HG03175 (cell line): ENCODE measurements around the gene TTLL10.
"Not testable (repeated sequence)": the region's sequence is repeated elsewhere in the genome, so short reads cannot be mapped to it uniquely, and the experiment has no call there.

Experiments used
- ATAC-seq: cut with Tn5 transposase; IDR thresholded peaks from one replicate; pipeline ENCODE4 v1.9.1; 2021; ENCODE audit warnings: mild to moderate bottlenecking, moderate library complexity; ENCODE audit not compliant: unreplicated experiment

Gene TTLL10

DNA sequence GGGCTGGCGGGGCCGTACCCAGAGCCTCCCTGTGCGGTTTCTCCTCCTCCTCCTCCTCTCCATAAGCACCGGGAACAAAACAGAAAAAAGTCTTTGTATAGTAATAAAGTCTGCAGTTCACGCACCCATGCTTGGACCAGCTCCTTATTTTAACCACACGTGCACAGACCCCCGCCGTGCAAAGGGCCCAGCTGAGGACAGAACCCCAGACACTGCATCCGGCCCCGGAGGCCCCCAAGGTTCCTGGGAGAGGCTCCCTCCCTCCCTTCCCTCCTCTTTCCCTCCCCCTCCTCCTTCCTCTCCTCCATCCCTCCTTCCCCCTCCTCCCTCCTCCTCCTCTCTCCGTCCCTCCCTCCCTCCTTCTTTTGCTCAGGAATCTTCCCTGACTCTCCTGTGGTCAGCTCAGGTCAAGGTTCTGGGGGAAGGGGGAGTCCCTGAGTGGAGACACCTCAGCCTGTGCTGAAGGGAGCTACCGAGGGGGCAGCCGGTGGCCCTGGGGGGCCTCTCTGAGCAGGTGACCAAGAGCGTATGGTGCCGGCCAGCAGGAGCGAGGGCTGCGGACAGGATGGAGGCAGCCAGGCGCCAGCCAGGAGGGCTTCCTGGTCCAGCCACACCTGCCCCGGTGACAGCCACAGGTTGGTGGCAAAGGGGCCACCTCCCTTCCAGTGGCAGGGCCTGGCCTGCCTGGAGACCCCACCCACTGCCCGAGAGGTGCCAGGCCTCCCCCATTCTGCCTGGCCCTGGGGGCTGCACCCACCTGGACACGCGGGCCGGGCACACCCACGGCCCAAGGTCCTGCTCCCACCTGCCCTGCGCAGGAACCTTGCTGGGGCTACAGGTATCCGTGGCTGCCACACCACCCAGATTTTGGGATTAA is 3.2 kb upstream of the TTLL10 start:
- ATAC-seq: no peak

- no peak for ATAC-seq
These were observed 2.5 kb upstream of the TTLL10 start for GRCh38 chr1:1171161-1171545.

GRCh38 chr1:1171546-1172340 is 1.9 kb upstream of the TTLL10 start:
- no peak for ATAC-seq

DNA sequence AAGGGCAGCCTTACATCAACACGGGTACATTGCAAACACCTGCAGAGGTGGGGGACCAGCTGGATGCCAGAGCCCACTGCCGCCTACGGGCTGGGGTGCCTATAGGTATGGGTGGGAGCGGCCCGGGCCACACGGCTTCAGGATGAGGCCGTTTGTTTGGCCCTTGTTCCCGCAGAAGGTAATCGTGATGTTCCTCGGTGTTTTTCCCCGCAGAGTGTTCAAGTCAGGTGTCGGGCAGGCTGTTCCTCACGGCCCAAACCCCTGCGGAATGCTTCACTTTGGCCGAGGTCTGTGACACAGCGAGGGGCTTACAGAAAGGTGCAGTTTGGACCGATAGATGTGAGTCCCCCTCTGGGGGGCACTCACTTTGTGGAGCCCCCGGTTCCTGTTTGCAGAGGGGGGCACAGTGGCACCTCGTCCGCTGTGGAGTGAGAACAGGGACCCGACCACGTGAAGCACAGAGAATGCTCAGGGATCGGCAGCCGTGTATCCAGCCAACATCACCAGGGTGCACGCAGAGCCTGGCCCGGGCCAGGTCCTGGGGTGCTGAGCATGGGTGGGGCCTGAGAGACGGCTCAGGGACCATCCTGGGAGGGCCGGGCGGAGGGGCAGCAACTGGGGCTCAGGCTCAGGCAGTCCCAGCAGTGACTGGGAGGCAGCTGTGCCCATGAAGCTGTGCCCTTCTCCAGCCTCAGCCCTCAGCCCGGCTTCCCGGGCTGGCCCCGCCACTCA is 453 bp upstream of the TTLL10 start:
- ATAC-seq: no peak

GRCh38 chr1:1175221-1176062 is 1.8 kb downstream of the TTLL10 start:
- ATAC-seq: no peak

GRCh38 chr1:1176063-1176761 is 2.5 kb downstream of the TTLL10 start:
- not testable (repeated sequence) for ATAC-seq

DNA sequence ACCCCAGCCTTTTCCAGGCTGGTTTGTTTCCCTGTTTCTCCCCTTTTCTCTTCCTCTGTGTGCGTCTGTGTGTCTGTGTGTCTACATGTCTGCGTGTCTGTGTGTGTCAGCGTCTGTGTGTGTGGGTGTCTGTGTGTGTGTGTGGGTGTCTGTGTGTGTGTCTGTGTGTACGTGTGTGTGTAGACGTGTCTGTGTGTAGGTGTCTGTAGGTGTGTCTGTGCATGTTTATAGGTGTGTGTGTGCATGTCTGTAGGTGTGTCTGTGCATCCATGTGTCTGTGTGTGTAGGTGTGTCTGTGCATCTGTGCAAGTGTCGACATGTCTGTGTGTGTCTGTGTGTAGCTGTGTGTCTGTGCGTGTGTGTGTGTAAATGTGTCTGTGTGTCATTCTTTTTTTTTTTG is 3.3 kb downstream of the TTLL10 start:
- ATAC-seq: no peak

DNA sequence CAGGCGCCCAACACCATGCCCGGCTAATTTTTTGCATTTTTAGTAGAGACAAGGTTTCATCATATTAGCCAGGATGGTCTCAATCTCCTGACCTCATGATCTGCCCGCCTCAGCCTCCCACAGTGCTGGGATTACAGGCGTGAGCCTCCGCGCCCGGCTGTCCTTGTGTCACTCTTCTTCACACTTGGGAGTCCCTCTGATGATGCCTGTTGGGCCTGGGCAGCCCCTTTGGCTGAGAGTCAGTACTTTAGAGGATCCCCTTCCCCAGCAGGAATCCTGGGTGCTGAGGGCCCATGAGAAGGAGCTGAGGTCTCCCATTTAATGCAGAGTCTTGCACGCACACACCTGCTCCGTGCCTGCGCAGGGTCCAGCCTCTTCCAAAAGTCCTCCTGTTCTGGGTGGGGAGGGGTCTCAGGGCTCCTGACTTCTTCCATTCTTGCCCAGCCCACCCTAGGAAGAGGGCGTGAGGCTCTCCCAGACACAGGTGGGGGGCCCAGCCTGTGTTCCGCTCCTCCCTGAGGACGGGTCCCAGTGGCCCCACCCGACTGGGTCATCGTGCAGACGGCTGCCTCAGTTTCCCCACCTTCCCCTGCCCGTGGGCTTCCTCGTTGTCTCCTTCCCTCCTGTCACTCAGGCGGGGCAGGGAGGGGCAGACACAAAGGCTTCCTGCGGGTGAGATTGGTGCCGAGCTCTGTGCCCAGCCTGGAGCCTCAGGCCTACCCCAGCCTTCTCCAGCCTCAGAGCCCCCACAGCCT is 3.9 kb downstream of the TTLL10 start:
- no peak for ATAC-seq

- no peak for ATAC-seq
These were observed 5.2 kb downstream of the TTLL10 start for GRCh38 chr1:1178794-1179331.

- no peak for ATAC-seq
These were observed 5.8 kb downstream of the TTLL10 start for GRCh38 chr1:1179346-1179982.

DNA sequence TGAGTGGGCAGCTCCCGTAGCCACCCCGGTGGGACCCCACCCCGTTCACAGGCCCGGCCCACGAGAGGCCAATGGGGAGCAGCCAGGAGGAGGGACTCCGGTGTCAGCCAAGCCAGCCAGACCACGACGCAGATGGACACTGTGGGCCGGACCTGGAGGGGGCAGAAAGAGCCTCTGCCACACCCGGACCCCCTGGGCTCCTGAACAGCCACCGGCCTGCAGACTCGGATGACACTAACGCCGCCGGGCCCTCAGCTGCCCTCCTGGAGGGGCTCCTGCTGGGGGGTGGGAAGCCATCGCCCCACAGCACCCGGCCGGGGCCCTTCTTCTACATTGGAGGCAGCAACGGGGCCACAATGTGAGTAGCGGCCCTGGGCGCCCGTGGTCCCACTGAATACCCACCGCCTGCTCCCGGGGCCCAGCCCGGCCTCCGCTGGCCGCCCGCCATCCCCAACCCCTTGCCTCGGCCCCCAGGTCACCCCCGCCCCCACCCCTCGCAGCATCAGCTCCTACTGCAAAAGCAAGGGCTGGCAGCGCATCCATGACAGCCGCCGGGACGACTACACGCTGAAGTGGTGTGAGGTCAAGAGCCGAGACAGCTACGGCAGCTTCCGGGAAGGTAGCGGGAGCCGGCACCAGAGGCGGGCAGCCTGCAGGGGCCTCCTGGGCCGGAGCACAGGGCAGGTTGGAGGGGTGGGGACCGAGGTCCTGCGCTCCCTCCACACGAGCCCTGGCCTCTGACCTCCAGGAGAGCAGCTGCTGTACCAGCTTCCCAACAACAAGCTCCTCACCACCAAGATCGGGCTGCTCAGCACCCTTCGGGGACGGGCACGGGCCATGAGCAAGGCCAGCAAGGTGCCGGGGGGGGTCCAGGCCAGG is 6.5 kb downstream of the TTLL10 start:
- no peak for ATAC-seq

DNA sequence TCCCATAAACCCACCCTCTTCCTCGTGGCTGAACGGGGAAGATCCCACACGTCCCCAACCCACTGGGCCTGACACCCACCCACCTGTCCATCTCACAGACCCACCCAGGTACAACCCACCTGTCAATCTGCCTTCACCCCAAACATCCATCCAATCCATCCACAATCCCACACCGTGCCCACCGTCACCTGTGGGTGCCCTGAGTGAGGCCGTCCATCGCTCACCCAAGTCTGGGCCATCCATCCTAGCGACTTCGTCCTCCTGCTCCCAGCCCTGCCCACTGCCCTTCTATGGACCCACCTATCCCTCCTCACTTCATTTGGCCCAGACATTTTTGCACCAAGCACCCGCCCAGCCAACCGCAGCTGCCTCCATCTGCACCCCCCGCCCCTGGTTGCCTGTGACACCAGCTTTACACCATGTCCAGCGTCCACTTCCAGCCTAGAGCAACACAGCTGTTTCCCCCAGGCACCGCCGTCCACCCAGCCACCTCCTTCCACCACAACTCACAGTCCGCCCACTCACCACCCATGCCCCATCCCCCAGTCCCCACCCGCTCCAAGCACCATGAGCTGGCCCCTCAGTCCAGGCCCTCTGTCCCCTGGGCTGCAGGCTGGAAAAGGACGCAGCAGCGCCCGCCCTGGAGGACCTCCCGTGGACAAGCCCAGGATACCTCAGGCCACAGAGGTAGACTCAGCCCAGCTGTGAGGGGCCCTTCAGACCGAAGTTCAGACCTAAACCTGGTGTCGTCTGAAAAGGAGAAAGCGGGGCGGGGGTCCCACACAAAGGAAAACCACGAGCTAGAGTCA is 7.7 kb downstream of the TTLL10 start:
- ATAC-seq: no peak

- ATAC-seq: no peak
These were observed 8.3 kb downstream of the TTLL10 start for GRCh38 chr1:1181938-1182410.

- no peak for ATAC-seq
These were observed 9.0 kb downstream of the TTLL10 start for GRCh38 chr1:1182491-1183220.

DNA sequence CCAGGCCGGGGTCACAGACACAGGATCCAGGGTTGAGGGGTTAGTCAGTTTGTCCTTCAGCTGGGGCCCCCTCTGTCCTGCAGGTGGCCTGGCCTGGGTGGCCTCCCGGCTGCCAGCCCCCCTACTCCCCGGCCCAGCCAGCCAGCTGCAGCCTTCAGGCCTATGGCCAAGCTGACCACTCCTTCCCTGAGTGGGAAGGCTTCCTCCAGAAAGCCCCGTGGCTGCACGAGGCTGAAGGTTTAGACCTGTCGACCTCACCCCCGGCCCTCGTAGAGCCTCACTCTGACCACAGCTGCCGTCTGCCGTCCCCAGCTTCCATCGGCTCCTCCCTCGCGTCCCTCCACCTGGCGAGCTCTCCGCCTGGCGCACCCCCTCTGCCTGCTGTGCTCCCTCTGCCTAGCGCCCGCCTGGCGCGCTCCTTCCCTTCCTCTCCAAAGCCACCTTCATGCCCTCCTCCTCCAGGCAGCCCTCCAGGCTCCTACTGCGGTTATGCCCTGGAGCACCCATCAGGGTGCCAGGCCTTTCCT is 9.6 kb downstream of the TTLL10 start:
- ATAC-seq: no peak
